Choroid plexus epithelial cell (primary cell): Measurements from ENCODE around the gene TEX29.

ENCODE experiments used
- DNase-seq: peaks from one replicate; pipeline ENCODE4 v3.0.0-alpha.2; 2010; ENCODE audit warnings: low read depth
- H3K4me3 ChIP-seq: 2 replicates; pipeline ENCODE4 v1.5.1; 2011; ENCODE audit warnings: low read depth, mild to moderate bottlenecking, control low read depth, low read length, moderate library complexity
- CTCF ChIP-seq: conservative IDR thresholded peaks from 2 replicates; pipeline ENCODE4 v1.5.1; 2011; ENCODE audit warnings: low read depth, mild to moderate bottlenecking, control low read depth, inconsistent platforms, low read length, moderate library complexity

The TEX29 gene

DNA sequence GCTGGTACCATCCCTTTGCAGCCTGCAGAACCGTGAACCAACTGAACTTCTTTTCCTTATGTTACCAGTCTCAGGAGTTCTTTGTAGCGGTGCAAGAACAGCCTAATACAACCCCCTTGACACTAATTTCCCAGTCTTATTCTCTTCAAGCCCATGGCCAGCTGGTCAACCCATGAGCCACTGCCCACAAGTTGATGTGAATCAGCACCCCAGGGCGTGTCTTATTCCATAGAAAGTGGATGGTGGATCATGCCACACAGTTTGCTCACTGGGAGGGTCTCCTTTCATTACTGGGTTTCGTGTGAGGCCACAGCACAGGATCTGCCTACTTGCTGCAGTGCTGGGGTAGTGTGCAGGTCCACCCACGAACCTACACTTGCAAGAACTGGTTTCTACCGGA is 27.0 kb downstream of the TEX29 start:
- no peak overlapping the region for H3K4me3 ChIP-seq
- DNase-seq, result no peak
- TF ChIP-seq CTCF, result no peak

DNA sequence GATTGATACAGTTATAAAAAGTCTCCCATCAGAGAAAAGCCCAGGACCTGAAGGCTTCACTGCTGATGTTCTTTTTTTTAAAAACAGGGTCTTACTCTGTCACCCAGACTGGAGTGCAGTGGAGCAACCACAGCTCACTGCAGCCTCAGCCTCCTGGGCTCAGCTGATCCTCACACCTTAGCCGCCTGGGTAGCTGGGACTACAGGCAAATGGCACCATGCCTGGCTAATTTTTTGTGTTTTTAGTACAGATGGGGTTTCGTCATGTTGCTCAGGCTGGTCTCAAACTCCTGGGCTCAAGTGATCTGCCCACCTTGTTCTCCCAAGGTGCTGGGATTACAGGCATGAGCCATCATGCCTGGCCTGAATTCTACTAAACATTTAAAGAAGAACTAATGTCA is 33.1 kb downstream of the TEX29 start:
- no peak overlapping the region for H3K4me3 ChIP-seq
- DNase-seq, result no peak
- no peak for TF ChIP-seq CTCF

- H3K4me3 ChIP-seq, result no peak overlapping the region
- TF ChIP-seq CTCF, result no peak
- DNase-seq, result no peak
These were observed 34.3 kb downstream of the TEX29 start for GRCh38 chr13:111354789-111355188.

DNA sequence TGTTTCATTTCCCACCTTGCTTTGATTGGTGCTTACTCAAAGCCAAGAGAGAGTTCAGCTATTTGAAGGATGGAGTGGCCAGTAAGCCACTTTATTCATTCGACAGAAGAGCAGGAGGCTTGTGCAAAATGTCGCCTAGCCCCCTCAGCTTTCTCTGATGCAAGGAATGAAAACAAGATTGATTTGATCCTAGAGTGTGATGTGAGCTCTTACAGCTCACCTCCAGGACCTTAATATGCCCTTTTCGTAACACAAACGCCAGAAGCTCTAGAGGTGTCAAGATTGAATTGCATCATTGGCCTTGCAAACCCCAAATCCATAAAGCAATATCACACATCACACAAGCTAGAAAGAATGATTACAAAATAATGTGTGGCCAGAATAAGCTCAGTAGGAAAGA is 36.4 kb downstream of the TEX29 start:
- no peak for TF ChIP-seq CTCF
- no peak overlapping the region for H3K4me3 ChIP-seq

GRCh38 chr13:111359237-111359915 is 38.9 kb downstream of the TEX29 start:
- H3K4me3 ChIP-seq, result no peak overlapping the region
- DNase-seq, result no peak
- TF ChIP-seq CTCF, result no peak

More for the DNA sequence above, 36.4 kb downstream of the TEX29 start:
- DNase-seq, result no peak

DNA sequence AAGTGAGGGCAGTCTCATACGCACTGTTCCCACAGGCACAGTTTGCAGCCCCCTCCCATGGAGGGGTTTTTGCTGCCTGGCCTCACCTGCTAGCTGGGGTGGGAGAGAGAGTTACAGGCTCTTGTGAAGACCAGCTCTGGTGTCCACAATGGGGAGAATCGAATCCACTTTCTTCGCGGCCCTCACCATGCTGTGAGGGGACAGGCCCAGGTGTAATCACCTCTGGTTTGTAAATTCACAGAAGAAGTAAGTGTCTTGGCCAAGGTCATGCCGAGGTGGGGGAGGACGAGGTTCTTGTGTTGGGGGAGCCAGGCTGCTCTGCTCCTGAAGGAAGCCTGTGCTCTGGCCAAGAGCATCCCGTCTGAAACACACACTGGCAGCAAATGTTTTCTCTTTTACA is 39.5 kb downstream of the TEX29 start:
- DNase-seq, result no peak
- no peak for TF ChIP-seq CTCF
- H3K4me3 ChIP-seq, result no peak overlapping the region

- no peak overlapping the region for H3K4me3 ChIP-seq
- TF ChIP-seq CTCF, result no peak
- no peak for DNase-seq
These were observed 40.0 kb downstream of the TEX29 start for GRCh38 chr13:111360452-111360851.
